Lung (tissue), 12 donors: Measurements from ENCODE around the gene KYNU. TPM values are rescaled to one million over a fixed set of nuclear protein-coding genes. Genes with fewer than 3 reads are reported as not detected.

Experiments
- ATAC-seq: fragments of 200-7000 bp; cut with Tn5 transposase; one replicate; pipeline ENCODE4 v1.9.1; 2020; ENCODE audit warnings: moderate number of reproducible peaks; ENCODE audit not compliant: insufficient read depth, low FRiP score
- DNase-seq, 3 donors: peaks; one replicate each; pipeline ENCODE4 v3.0.0-alpha.2; 2013 to 2017
- H3K27ac ChIP-seq, 2 donors: one replicate each; pipeline ENCODE4 v1.5.1; 2013; ENCODE audit warnings: mild to moderate bottlenecking in 2 of 2, moderate library complexity in 2 of 2, control low read depth in 1 of 2, inconsistent platforms in 1 of 2, low read depth in 1 of 2, low read length in 1 of 2
- H3K27me3 ChIP-seq, 3 donors: one replicate each; pipeline ENCODE4 v1.5.1; 2013; ENCODE audit warnings: low read length in 2 of 3; ENCODE audit not compliant: control insufficient read depth in 3 of 3, insufficient read depth in 3 of 3
- H3K36me3 ChIP-seq, 4 donors: one replicate each; pipeline ENCODE4 v1.5.1; 2013; ENCODE audit warnings: low read length in 4 of 4, mild to moderate bottlenecking in 1 of 4, moderate library complexity in 1 of 4; ENCODE audit not compliant: control insufficient read depth in 4 of 4, insufficient read depth in 4 of 4
- H3K4me1 ChIP-seq, 5 donors: one replicate each; pipeline ENCODE4 v1.5.1; 2013; ENCODE audit warnings: low read length in 5 of 5, mild to moderate bottlenecking in 2 of 5, moderate library complexity in 1 of 5; ENCODE audit not compliant: control insufficient read depth in 5 of 5, insufficient read depth in 5 of 5
- H3K4me3 ChIP-seq: one replicate; pipeline ENCODE4 v1.5.1; 2013; ENCODE audit warnings: mild to moderate bottlenecking, control low read depth, moderate library complexity
- H3K9ac ChIP-seq, 2 donors: one replicate each; pipeline ENCODE4 v1.5.1; 2013; ENCODE audit warnings: low read length in 2 of 2, control low read depth in 1 of 2; ENCODE audit not compliant: insufficient read depth in 1 of 2
- H3K9me3 ChIP-seq, 4 donors: one replicate each; pipeline ENCODE4 v1.5.1; 2013; ENCODE audit warnings: low read length in 3 of 4, mild to moderate bottlenecking in 1 of 4, moderate library complexity in 1 of 4; ENCODE audit not compliant: control insufficient read depth in 4 of 4, insufficient read depth in 3 of 4
- WGBS, 2 donors: extraction: QIAGEN DNeasy Blood & Tissue Kit; methylation state at CpG; one replicate each; pipeline ENCODE4 v1.1.7; 2013; 5-methylcytosine and 5-hydroxymethylcytosine counted together
- polyA plus RNA-seq, 2 donors: library from polyadenylated mRNA; stranded (reverse); fragments of 200-250 nt; gene quantifications; one replicate each; pipeline ENCODE4 v1.2.1, GENCODE V29; 2013
- total RNA-seq, 2 donors: library from RNA; depleted of rRNA in 1 of 2; stranded (reverse); fragments of >200 nt in 1 of 2; gene quantifications; one replicate each; pipeline ENCODE4 v1.2.1, GENCODE V29; 2014 to 2021
- TF ChIP-seq, protein P1 (sequence below): IDR thresholded peaks from 2 replicates; pipeline ENCODE4 v1.5.1; 2012; ENCODE audit warnings: mild to moderate bottlenecking; ENCODE audit errors: control extremely low read depth, extremely low read depth
- donor health status: control.
- donor health status: control.
- donor health status: Bipolar disorder and iron deficiency.
- donor health status: healthy.
- donor health status: DM: yes; HTN: yes; CAD: no.

Gene KYNU
- total and polyA plus RNA-seq, 4 donors: 6.4 to 33.9 (median 17.1) TPM

GRCh38 chr2:142951190-142952007 lies 73.9 kb downstream of the KYNU start:
- H3K4me1 ChIP-seq: no peaks in the 10 kb centered on the region
- no peak overlapping the region for H3K4me3 ChIP-seq
- ATAC-seq (no peak), DNase-seq (no peak)
- peaks cover 0 to 3% (median 1%) of the 10 kb centered on the region in 4 donors for H3K9me3 ChIP-seq
- no peak overlapping the region for H3K27ac ChIP-seq
- H3K36me3 ChIP-seq: no peaks in the 10 kb centered on the region
- TF ChIP-seq, protein P1, sequence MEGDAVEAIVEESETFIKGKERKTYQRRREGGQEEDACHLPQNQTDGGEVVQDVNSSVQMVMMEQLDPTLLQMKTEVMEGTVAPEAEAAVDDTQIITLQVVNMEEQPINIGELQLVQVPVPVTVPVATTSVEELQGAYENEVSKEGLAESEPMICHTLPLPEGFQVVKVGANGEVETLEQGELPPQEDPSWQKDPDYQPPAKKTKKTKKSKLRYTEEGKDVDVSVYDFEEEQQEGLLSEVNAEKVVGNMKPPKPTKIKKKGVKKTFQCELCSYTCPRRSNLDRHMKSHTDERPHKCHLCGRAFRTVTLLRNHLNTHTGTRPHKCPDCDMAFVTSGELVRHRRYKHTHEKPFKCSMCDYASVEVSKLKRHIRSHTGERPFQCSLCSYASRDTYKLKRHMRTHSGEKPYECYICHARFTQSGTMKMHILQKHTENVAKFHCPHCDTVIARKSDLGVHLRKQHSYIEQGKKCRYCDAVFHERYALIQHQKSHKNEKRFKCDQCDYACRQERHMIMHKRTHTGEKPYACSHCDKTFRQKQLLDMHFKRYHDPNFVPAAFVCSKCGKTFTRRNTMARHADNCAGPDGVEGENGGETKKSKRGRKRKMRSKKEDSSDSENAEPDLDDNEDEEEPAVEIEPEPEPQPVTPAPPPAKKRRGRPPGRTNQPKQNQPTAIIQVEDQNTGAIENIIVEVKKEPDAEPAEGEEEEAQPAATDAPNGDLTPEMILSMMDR: no peak
- H3K27me3 ChIP-seq: no peaks in the 10 kb centered on the region
- H3K9ac ChIP-seq: no peak overlapping the region

- H3K27ac ChIP-seq: no peak overlapping the region
Measured at GRCh38 chr2:142952018-142952417, 74.6 kb downstream of the KYNU start.

GRCh38 chr2:142952793-142953494 lies 75.5 kb downstream of the KYNU start:
- Histone ChIP-seq H3K4me3 (no peak overlapping the region), H3K27me3 (no peaks in the 10 kb centered on the region), H3K27ac (no peak overlapping the region), H3K4me1 (no peaks in the 10 kb centered on the region), H3K36me3 (no peaks in the 10 kb centered on the region), H3K9me3 (peaks cover 0 to 3% (median 1%) of the 10 kb centered on the region in 4 donors), H3K9ac (no peak overlapping the region)
- 73 to 83% methylated on average over 6 of the region's 6 CpGs for WGBS, 2 donors
- DNase-seq (peak in 1 of 3 donors; percentile 15), ATAC-seq (no peak)
- TF ChIP-seq, protein P1: no peak

More at GRCh38 chr2:142952018-142952417, 74.6 kb downstream of the KYNU start:
- WGBS, 2 donors: 87 to 89% methylated on average over 3 of the region's 3 CpGs
- Histone ChIP-seq H3K9ac (no peak overlapping the region), H3K9me3 (peaks cover 0 to 3% (median 1%) of the 10 kb centered on the region in 4 donors), H3K36me3 (no peaks in the 10 kb centered on the region), H3K27me3 (no peaks in the 10 kb centered on the region), H3K4me1 (no peaks in the 10 kb centered on the region), H3K4me3 (no peak overlapping the region)
- ATAC-seq: no peak
- TF ChIP-seq, protein P1: no peak
- no peak for DNase-seq
